Endothelial cell of umbilical vein (primary cell): ENCODE data around the gene SIN3A. TPM values are rescaled to one million over a fixed set of nuclear protein-coding genes. Genes with fewer than 3 reads are reported as not detected.

Source experiments
- BruUV-seq: library from RNA; stranded (reverse); fragments of 400-500 nt; replicated peaks from 2 replicates; lab custom pipeline; 2021; lab: Mats Ljungman, UMichigan
- CTCF ChIA-PET: fragments of 300-600, 350-600 bp; sonication (Branson Sonifier 250); formaldehyde crosslinking; loops from one replicate; lab custom pipeline; 2021; ENCODE audit warnings: antibody characterized with exemption, inconsistent platforms; lab: Charles Lee
- POLR2A ChIA-PET: fragments of 300-600, 350-600 bp; sonication (Branson Sonifier 250); formaldehyde crosslinking; loops from one replicate; lab custom pipeline; 2021; ENCODE audit warnings: antibody characterized with exemption, inconsistent platforms; lab: Charles Lee
- DNase-seq: peaks from one replicate; pipeline ENCODE4 v3.0.0-alpha.2; 2011; ENCODE audit warnings: low read depth, low spot score
- FAIRE-seq: peaks from 2 replicates; lab custom pipeline; 2011; peaks lifted over from hg19 to GRCh38; lab: Jason Lieb, UNC
- H2AFZ ChIP-seq: 2 replicates; pipeline ENCODE4 v1.6.0; 2012; ENCODE audit warnings: low read depth, low read length, control low read depth, inconsistent platforms
- H3K27ac ChIP-seq: 2 replicates; pipeline ENCODE4 v1.5.1; 2011; ENCODE audit warnings: low read depth, mild to moderate bottlenecking, control low read depth, low read length, moderate library complexity; ENCODE audit not compliant: insufficient read depth
- H3K27me3 ChIP-seq, 2 experiments: 2 replicates each; pipeline versions ENCODE4 v1.6.0 to v1.6.1; 2011; ENCODE audit warnings: low read length in 2 of 2, mixed read lengths in 1 of 2; ENCODE audit not compliant: control insufficient read depth in 2 of 2, insufficient read depth in 2 of 2
- H3K36me3 ChIP-seq, 2 experiments: 2 replicates in 1 of 2; 3 replicates in 1 of 2; pipeline ENCODE4 v1.5.1; 2011; ENCODE audit warnings: low read length in 2 of 2, mild to moderate bottlenecking in 1 of 2, moderate library complexity in 1 of 2; ENCODE audit not compliant: control insufficient read depth in 2 of 2, insufficient read depth in 2 of 2; ENCODE audit errors: extremely low read depth in 1 of 2
- H3K4me1 ChIP-seq: 3 replicates; pipeline ENCODE4 v1.5.1; 2011; ENCODE audit warnings: mild to moderate bottlenecking, low read length; ENCODE audit not compliant: control insufficient read depth, insufficient read depth; ENCODE audit errors: extremely low read depth
- H3K4me2 ChIP-seq: 2 replicates; pipeline ENCODE4 v1.6.1; 2011; ENCODE audit warnings: low read length, control low read depth, mixed read lengths; ENCODE audit not compliant: insufficient read depth
- H3K4me3 ChIP-seq, 3 experiments: fragments of 200-600 bp in 1 of 3; sonication (generic), shearing (Covaris generic) in 1 of 3; replicated peaks in 1 of 3; 2 replicates each; pipeline ENCODE4 v1.5.1; 2011 to 2016; ENCODE audit warnings: control low read depth in 3 of 3, low read length in 3 of 3, mild to moderate bottlenecking in 2 of 3, inconsistent platforms in 1 of 3, low read depth in 1 of 3, moderate library complexity in 1 of 3; ENCODE audit not compliant: insufficient read depth in 1 of 3
- H3K79me2 ChIP-seq: 2 replicates; pipeline ENCODE4 v1.6.0; 2012; ENCODE audit warnings: low read length, inconsistent platforms; ENCODE audit not compliant: control insufficient read depth, insufficient read depth
- H3K9ac ChIP-seq: replicated peaks from 2 replicates; pipeline ENCODE3; 2011; ENCODE audit warnings: low read length, control low read depth; ENCODE audit not compliant: insufficient read depth; ENCODE audit errors: extremely low read depth
- H3K9me1 ChIP-seq: replicated peaks from 3 replicates; pipeline ENCODE4 v1.6.0; 2011; ENCODE audit warnings: mild to moderate bottlenecking, low read length; ENCODE audit not compliant: control insufficient read depth, insufficient read depth; ENCODE audit errors: extremely low read depth
- H3K9me3 ChIP-seq: replicated peaks from 2 replicates; pipeline ENCODE4 v1.5.1; 2012; ENCODE audit warnings: low read length, inconsistent platforms; ENCODE audit not compliant: control insufficient read depth, insufficient read depth
- H4K20me1 ChIP-seq: replicated peaks from 2 replicates; pipeline ENCODE3; 2011; ENCODE audit warnings: mild to moderate bottlenecking, low read length; ENCODE audit not compliant: control insufficient read depth, insufficient read depth; ENCODE audit errors: extremely low read depth
- CTCF ChIP-seq, 2 donors: IDR thresholded peaks; 1 replicate in 1 of 2; 2 replicates in 1 of 2; pipeline ENCODE4 v1.5.1; 2011; ENCODE audit warnings: low read length in 2 of 2, mild to moderate bottlenecking in 2 of 2, moderate library complexity in 2 of 2, control low read depth in 1 of 2, inconsistent platforms in 1 of 2, low read depth in 1 of 2; ENCODE audit not compliant: insufficient read depth in 1 of 2; ENCODE audit errors: extremely low read depth in 1 of 2
- EZH2 ChIP-seq: IDR thresholded peaks from 2 replicates; pipeline ENCODE4 v1.6.1; 2012; ENCODE audit warnings: borderline replicate concordance, low read depth, mild to moderate bottlenecking, moderate library complexity, low read length, inconsistent platforms; ENCODE audit not compliant: severe bottlenecking
- FOS ChIP-seq: IDR thresholded peaks from 2 replicates; pipeline ENCODE4 v1.6.1; 2011; ENCODE audit warnings: mild to moderate bottlenecking, low read length, moderate library complexity, borderline replicate concordance; ENCODE audit not compliant: insufficient read depth
- GATA2 ChIP-seq: IDR thresholded peaks from 2 replicates; pipeline ENCODE4 v1.7.0; 2011; ENCODE audit warnings: low read depth, mild to moderate bottlenecking, moderate library complexity, mixed read lengths, low read length; ENCODE audit not compliant: insufficient read length, insufficient read depth
- POLR2A ChIP-seq: IDR thresholded peaks from 2 replicates; pipeline ENCODE4 v1.6.1; 2012; ENCODE audit warnings: low read depth, mild to moderate bottlenecking, control low read depth, low read length
- dilution Hi-C: fragments of 300-500 bp; cut with MboI; formaldehyde crosslinking; loops from one replicate; pipeline ENCODE4 v1.15.0; 2019; ENCODE audit warnings: low sequenced_read_pairs; ENCODE audit not compliant: extremely low pct_ligation_motif_present
- intact Hi-C: fragments of 100-400 bp; cut with micrococcal nuclease; formaldehyde crosslinking; loops from one replicate; pipeline ENCODE4 v1.10.0; 2022
- polyA plus RNA-seq, 4 experiments: library from polyadenylated mRNA; depleted of rRNA in 3 of 4; stranded (reverse) in 3 of 4; unstranded in 1 of 4; fragments of >200 nt; gene quantifications; 2 replicates each; pipeline versions ENCODE4 v1.2.1 to v1.2.3, GENCODE V29; 2011 to 2012; ENCODE audit warnings: missing spikeins in 1 of 4
- total RNA-seq: library from RNA; stranded (reverse); gene quantifications from 2 replicates; pipeline ENCODE4 v1.2.3, GENCODE V29; 2021
- TF ChIP-seq, protein P1 (sequence below): IDR thresholded peaks from 2 replicates; pipeline ENCODE4 v1.6.1; 2011; ENCODE audit not compliant: insufficient read depth, insufficient read length

The SIN3A gene
- total and polyA plus RNA-seq, 2 donors (not counting 3 experiments of a cell fraction or from before 2014, with no cell fraction given), result 30.6 to 44.5 TPM

GRCh38 chr15:75422554-75422953 is 28.9 kb downstream of the SIN3A start:
- H3K9me3 ChIP-seq, result no peaks in the 10 kb centered on the region
- no peak overlapping the region for H3K4me3 ChIP-seq
- H4K20me1 ChIP-seq, result no peaks in the 10 kb centered on the region
- H3K9ac ChIP-seq, result no peak overlapping the region
- no peak overlapping the region for H2AFZ ChIP-seq
- H3K4me2 ChIP-seq, result no peak overlapping the region
- ChIA-PET CTCF (interaction anchor here (1.0 to 1.2 kb wide), 2 partner anchors 24 to 29 kb away, joined by 3 to 5 read pairs; partner anchors contain the start of gene SIN3A), POLR2A (no interaction called here)
- dilution Hi-C loops, result no loop called here
- TF ChIP-seq EZH2, result no peak
- TF ChIP-seq CTCF (IDR thresholded peaks at IDR 0.05; ENCODE audit: extremely low read depth in 1 of 2, insufficient read depth in 1 of 2, low read depth in 1 of 2, low read length in 2 of 2), result no peak
- TF ChIP-seq, protein P1, sequence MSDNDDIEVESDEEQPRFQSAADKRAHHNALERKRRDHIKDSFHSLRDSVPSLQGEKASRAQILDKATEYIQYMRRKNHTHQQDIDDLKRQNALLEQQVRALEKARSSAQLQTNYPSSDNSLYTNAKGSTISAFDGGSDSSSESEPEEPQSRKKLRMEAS, result no peak
- TF ChIP-seq GATA2, result no peak
- no peak for FAIRE-seq
- DNase-seq, result no peak
- BruUV-seq, result no TSS peak
- peaks cover 5% of the 10 kb centered on the region for H3K4me1 ChIP-seq
- no peaks in the 10 kb centered on the region for H3K9me1 ChIP-seq
- intact Hi-C loops, result no loop called here
- peaks cover 6% of the 10 kb centered on the region in 2 experiments for H3K36me3 ChIP-seq
- H3K27ac ChIP-seq, result no peak overlapping the region
- H3K79me2 ChIP-seq, result no peaks in the 10 kb centered on the region
- no peaks in the 10 kb centered on the region for H3K27me3 ChIP-seq

DNA sequence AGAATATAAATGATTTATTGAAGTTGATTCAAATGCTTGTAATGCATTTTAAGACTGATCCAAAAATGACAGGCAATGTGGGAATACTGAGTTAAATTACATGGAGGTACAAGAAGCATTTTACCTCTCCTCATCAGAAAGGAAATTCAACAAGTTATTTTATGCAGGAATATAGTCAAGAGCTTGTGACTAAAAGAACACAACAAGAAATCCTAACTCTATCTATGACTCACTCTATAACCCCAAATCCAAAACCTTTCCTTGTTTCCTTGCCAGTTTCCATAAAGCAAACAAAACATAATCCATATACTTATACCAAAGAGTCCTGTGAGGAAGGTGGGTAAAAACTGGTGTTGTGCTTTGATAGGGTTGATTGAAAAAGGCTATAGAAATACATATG is 30.8 kb downstream of the SIN3A start:
- H3K27ac ChIP-seq, result no peak overlapping the region
- POLR2A ChIA-PET, result no interaction called here
- CTCF ChIA-PET, result interaction anchor here (0.7 to 1.1 kb wide), 5 partner anchors 11 to 52 kb away, joined by 3 read pairs; partner anchors contain the start of gene MAN2C1

More for the DNA sequence above, 30.8 kb downstream of the SIN3A start:
- Histone ChIP-seq H3K4me1 (peaks cover 2% of the 10 kb centered on the region), H3K4me3 (no peak overlapping the region), H3K27me3 (no peaks in the 10 kb centered on the region), H4K20me1 (no peaks in the 10 kb centered on the region), H3K9me3 (no peaks in the 10 kb centered on the region), H3K79me2 (no peaks in the 10 kb centered on the region), H3K9me1 (no peaks in the 10 kb centered on the region), H2AFZ (no peak overlapping the region), H3K9ac (no peak overlapping the region), H3K36me3 (peaks cover 6% of the 10 kb centered on the region in 2 experiments), H3K4me2 (no peak overlapping the region)
- BruUV-seq, result no TSS peak
- FAIRE-seq, result no peak
- TF ChIP-seq POLR2A (no peak), FOS (peak; percentile 46)
- intact Hi-C loops, result no loop called here
- dilution Hi-C loops, result no loop called here
- peak; percentile 65 for DNase-seq
